Skin of body (tissue), 2 donors: ENCODE measurements around the gene ZNF705A. TPM values are rescaled to one million over a fixed set of nuclear protein-coding genes. Genes with fewer than 3 reads are reported as not detected.
A peak's percentile ranks its signal among the peaks of the same experiment; 100 is the strongest.
"Not testable (repeated sequence)": the region's sequence is repeated elsewhere in the genome, so short reads cannot be mapped to it uniquely, and the experiment has no call there.

Experiments
- DNase-seq: peaks from one replicate; lab custom pipeline; 2025; lab: John Stamatoyannopoulos, UW
- total RNA-seq: library from RNA; depleted of rRNA; stranded (reverse); fragments of >200 nt; gene quantifications from one replicate; pipeline ENCODE4 v1.2.3, GENCODE V29; 2014

Gene ZNF705A
- not detected for total RNA-seq

GRCh38 chr12:8156845-8157244 lies at the start of gene ZNF705A:
TSS of gene ZNF705A (plus strand) at chr12:8157015. CDS start at chr12:8172626, 15,611 bp downstream.
- no peak for DNase-seq

GRCh38 chr12:8108808-8109398 lies 47.9 kb upstream of the ZNF705A start:
- peak; percentile 66 for DNase-seq

DNA sequence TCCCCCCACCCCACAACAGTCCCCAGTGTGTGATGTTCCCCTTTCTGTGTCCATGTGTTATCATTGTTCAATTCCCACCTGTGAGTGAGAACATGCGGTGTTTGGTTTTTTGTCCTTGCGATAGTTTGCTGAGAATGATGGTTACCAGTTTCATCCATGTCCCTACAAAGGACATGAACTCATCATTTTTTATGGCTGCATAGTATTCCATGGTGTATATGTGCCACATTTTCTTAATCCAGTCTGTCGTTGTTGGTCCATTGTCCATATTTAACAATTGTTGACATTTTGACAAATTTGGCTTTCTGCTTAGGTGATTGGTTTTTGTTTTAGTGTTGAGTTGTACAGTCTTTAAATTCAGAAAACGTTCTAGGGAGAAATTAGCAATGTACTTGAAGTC lies 43.7 kb upstream of the ZNF705A start:
- DNase-seq: not testable (repeated sequence)

GRCh38 chr12:8120072-8120713 lies 36.6 kb upstream of the ZNF705A start:
- no peak for DNase-seq

DNA sequence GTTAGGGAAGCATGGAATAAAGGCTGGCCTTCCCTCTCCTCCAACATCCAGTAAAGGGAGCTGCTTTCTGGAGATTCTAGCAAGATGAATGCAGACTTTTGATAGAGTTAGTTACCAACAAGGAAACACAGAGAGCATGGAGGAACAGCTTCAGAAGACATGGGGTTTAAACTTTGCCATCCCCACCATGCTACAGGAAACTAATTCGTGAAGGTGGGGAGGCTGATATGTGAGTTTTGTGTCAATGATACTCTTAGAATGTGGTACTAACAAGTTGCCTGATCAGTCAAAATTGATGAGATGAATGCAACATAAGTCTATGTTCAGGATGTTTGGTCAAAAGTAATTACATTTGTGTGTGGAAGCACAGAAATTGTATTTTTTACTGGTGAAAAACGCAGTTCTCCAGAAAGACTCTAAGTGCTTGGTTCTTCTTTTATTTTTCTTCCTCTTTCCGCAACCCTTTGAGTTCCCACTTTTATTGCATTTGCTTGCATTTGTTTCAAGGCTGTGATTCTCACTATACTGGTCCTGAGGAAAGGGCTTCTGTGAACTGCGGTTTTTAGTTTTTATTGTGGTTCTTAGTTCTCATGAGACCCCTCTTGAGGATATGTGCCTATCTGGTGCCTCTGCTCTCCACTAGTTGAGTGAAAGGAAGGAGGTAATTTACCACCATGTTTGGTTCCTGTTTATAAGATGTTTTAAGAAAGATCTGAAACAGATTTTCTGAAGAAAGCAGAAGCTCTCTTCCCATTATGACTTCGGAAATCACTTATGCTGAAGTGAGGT lies 33.5 kb upstream of the ZNF705A start, which contains the start of gene CLEC4A:
Gene CLEC4A, plus strand, starts transcription at position 494 of the 789 bp plus-strand sequence. Its CDS starts 262 bp downstream, at position 756.
- DNase-seq: no peak

DNA sequence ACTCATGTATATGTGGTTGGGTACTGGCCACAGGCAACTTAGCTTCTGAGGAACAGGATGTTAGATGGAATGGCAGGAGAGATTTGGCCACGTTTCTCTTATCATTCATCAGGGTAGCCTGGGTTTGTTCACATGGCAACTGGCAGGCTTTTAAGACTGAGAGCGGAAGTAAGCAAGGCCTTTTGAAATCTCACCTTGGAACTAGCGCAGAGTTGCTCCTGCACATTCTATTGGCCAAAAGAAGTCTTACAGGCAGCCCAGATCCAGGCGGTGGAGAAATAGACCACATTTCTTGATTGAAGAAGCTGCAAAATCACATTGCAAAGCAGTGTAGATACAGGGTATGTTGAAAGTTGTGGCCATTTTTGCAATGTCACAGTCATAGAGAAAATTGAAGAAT lies 29.7 kb upstream of the ZNF705A start:
- DNase-seq: no peak

- DNase-seq: not testable (repeated sequence)
Measured at GRCh38 chr12:8133636-8134397, 23.0 kb upstream of the ZNF705A start.

DNA sequence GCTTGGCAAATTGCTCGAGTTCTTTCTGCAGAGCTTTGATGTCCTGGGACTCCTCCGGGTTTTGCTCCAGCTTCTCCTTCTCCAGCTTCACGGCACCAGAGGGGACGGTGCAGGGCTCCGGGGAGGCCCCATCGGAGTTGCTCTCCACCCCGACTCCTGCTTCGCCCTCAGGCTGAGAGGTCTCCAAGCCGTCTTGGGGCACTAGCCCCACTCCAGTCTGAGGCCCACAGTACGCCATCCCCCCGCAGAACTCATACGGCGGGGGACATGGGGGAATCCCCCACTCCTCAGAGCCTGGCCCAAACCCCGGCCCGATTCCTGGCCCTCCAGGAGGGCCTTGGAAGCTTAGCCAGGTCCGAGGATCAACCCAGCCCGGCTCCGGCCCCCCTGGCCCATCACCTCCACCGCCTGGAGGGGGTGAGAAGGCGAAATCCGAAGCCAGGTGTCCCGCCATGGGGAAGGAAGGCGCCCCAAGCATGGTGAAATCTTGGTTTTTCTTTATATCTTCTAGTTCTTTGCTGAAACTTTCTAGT lies 22.4 kb upstream of the ZNF705A start:
- not testable (repeated sequence) for DNase-seq

- DNase-seq: not testable (repeated sequence)
Measured at GRCh38 chr12:8141647-8142046, 15.2 kb upstream of the ZNF705A start.

DNA sequence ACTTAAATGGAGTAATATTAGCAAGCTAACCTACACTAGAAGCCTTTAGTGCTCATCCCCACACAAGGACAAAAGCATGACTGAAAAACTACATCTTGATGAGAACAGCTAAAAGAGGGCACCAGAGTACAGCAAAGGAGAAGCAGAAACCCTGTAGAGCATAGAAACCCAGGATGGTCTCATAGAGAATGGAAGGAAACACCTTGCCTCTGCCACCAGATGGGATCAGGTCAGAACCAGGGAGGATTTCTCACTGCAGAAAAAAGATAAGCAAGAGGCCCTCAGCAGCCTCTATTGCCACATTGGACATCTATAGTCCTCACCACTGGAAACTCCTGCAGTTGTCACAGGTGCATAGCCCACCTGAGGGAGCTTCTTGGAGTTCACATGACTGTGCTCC lies 13.6 kb upstream of the ZNF705A start:
- DNase-seq: no peak

GRCh38 chr12:8145754-8146441 lies 10.9 kb upstream of the ZNF705A start:
- DNase-seq: peak; percentile 5

GRCh38 chr12:8146442-8146771 lies 10.4 kb upstream of the ZNF705A start:
- DNase-seq: no peak

DNA sequence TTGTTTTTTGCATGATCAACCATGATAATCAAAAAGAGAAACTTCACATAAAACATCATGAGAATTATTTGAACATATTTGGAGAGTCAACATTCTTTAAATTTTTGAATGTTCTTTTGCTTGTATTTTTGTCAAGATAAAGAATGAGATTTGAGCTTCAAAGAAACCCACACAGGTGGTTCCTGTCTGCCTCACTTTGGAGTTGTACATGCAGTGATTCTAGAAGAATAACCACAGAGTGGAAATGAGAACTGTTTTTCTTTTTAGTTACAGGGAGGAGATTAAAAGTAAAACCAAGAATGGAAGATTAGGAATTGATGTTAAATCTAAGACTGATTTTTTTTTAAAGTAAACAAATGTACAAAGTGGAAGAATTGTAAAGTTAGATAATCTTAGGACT lies 2.3 kb upstream of the ZNF705A start:
- DNase-seq: no peak

DNA sequence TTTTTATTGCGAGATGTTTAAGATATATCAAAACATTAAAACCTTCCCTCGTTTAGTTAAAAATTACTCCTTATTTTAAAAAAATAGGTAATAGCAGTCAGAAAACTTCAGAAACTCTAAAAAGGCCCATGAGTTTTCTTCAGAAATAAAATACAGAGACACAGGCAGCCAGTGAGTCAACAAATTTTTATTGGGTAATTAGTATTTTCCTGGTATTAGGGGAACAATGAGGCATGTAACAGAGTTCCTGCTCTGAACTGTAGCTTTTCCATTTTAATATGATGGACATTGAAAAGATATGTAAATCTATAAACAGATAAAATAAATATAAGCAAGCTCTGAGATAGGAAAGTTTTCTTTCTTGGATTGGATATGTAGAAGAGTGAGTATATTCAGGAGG lies 399 bp upstream of the ZNF705A start:
- no peak for DNase-seq

GRCh38 chr12:8157484-8158198 lies 826 bp downstream of the ZNF705A start:
- no peak for DNase-seq

GRCh38 chr12:8172911-8173310 lies 16.1 kb downstream of the ZNF705A start:
- DNase-seq: not testable (repeated sequence)

GRCh38 chr12:8179989-8180585 lies 23.3 kb downstream of the ZNF705A start:
- not testable (repeated sequence) for DNase-seq

DNA sequence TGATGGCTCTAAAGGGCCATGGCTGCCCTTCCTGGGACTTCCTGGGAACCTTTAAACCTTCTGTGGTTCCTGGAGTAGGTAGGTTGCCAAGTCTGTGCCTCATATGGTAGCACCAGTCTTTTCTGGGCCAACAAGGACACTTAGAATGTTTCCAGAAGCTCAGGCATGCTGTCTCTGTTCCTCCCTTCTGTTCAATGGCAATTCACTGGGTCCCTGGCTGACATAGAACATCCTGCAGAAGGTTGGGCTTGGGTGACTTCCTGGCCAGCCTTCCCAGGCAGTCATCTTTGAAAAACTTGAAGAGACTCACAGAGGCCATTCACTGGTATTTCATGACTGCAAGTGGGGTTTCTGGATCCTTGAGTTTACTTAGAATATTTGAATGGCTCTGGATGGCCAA lies 24.5 kb downstream of the ZNF705A start:
- DNase-seq: not testable (repeated sequence)

- not testable (repeated sequence) for DNase-seq
Measured at GRCh38 chr12:8182923-8183322, 26.1 kb downstream of the ZNF705A start.

GRCh38 chr12:8183346-8183745 lies 26.5 kb downstream of the ZNF705A start:
- not testable (repeated sequence) for DNase-seq
